NCI-H510A treated with DMSO at 0.1 percent for 48 hours (cell line): Measurements from ENCODE around the gene ARHGAP29.

Source experiments
- DNase-seq: peaks from one replicate; lab custom pipeline; 2025; lab: John Stamatoyannopoulos, UW

The ARHGAP29 gene, protein sequence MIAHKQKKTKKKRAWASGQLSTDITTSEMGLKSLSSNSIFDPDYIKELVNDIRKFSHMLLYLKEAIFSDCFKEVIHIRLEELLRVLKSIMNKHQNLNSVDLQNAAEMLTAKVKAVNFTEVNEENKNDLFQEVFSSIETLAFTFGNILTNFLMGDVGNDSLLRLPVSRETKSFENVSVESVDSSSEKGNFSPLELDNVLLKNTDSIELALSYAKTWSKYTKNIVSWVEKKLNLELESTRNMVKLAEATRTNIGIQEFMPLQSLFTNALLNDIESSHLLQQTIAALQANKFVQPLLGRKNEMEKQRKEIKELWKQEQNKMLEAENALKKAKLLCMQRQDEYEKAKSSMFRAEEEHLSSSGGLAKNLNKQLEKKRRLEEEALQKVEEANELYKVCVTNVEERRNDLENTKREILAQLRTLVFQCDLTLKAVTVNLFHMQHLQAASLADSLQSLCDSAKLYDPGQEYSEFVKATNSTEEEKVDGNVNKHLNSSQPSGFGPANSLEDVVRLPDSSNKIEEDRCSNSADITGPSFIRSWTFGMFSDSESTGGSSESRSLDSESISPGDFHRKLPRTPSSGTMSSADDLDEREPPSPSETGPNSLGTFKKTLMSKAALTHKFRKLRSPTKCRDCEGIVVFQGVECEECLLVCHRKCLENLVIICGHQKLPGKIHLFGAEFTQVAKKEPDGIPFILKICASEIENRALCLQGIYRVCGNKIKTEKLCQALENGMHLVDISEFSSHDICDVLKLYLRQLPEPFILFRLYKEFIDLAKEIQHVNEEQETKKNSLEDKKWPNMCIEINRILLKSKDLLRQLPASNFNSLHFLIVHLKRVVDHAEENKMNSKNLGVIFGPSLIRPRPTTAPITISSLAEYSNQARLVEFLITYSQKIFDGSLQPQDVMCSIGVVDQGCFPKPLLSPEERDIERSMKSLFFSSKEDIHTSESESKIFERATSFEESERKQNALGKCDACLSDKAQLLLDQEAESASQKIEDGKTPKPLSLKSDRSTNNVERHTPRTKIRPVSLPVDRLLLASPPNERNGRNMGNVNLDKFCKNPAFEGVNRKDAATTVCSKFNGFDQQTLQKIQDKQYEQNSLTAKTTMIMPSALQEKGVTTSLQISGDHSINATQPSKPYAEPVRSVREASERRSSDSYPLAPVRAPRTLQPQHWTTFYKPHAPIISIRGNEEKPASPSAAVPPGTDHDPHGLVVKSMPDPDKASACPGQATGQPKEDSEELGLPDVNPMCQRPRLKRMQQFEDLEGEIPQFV

GRCh38 chr1:94237291-94238226 lies at the start of gene ARHGAP29:
Gene ARHGAP29 (minus strand): TSS chr1:94237584. CDS start chr1:94231611, 5,973 bp downstream.
- DNase-seq = peak; percentile 92

GRCh38 chr1:94286864-94287437 lies 49.6 kb upstream of the ARHGAP29 start:
- DNase-seq = no peak

- DNase-seq = no peak
Measured at GRCh38 chr1:94285031-94285654, 47.8 kb upstream of the ARHGAP29 start.

DNA sequence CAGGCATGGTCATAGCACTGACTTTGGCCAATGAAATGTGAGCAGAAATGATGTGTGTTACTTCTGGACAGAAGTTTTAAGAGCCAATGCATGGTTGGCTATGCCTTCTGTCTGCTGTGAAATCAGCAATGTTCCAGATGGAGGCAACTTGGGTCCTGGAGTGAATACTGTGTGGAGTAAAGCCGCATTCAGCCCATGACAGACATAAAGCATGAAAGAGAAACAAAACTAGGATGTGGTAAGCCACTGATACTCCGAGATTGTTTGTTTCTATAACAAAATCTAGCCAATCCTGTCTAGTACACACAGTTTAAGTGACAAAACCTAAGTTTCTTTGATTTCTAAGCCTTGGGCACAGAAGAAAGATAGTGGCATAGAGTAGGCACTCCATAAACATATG lies 47.1 kb upstream of the ARHGAP29 start:
- DNase-seq = no peak

GRCh38 chr1:94283462-94283861 lies 46.1 kb upstream of the ARHGAP29 start:
- DNase-seq = no peak

DNA sequence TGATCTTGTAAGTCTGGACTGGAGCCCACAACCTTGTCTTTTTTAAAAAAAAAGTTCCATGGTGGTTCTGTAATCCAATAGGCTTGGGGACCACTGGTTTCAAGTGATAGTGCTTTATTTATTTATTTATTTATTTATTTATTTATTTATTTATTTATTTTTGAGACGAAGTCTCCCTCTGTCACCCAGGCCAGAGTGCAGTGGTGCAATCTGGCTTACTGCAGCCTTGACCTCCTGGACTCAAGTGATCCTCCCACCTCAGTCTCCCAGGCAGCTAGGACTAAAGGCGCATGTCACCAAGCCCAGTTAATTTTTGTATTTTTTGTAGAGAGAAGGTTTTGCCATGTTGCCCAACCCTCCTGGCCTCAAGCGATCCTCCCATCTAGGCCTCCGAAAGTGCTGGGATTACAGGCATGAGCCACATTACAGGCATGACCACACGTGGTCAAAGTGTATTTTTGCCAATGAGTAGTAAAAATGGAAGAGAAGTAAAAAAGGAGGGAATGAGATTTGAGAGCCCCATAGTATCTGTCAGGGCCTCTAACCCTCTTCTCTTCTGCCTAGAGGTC lies 44.8 kb upstream of the ARHGAP29 start:
- no peak for DNase-seq

DNA sequence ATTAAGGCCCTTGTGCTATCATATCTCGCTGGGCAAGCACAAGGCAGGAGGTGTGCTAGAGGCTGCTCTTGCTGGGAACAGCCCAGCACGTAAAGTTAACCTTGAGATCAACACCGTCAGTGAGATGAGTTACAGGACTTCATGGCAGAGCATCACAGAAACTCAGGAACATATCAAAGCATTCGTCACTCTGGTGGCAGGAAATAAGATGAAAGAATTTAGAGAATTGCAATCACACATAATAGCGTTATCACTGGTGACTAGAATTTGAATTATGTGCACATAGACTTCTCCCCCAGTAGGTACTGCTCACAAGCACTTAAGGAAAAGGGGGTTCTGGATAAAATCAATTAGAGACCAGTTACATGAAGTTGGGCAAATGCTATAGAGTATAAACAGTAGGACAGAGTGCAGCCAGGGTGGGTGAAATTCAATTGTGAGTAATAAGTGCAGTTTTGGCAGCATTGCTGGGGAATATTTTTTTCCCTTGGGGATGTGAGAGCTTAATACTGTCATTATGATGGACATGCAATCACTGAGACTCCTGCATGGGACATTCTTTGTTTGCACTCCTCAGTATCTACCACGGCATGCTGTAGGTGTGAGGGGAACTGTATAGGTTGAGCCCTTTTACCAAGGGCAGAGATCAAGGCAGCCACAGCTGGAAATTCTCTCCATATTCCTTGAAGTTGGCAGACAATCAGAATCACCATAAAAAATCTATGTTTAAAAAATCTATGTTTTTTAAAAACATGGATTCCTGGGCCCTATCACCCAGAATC lies 44.2 kb upstream of the ARHGAP29 start:
- DNase-seq = no peak

DNA sequence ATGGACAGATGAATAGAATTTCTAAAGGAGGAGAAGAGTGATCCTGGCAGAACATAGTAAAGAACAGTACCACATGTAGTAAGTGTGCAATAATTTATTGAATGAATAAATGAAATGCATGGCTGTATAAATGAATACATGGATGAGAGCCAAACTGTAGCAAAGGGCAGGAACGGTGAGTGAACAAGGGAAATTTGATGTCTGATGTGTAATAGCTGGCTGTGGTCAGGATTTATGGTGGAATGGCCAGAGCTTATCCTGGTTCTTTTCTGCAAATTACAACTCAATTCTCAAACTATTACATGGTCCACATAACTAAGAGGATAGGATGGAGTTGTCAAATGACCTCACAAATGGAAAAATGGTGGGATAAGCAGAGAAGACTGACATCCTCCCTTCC lies 43.2 kb upstream of the ARHGAP29 start:
- no peak for DNase-seq

DNA sequence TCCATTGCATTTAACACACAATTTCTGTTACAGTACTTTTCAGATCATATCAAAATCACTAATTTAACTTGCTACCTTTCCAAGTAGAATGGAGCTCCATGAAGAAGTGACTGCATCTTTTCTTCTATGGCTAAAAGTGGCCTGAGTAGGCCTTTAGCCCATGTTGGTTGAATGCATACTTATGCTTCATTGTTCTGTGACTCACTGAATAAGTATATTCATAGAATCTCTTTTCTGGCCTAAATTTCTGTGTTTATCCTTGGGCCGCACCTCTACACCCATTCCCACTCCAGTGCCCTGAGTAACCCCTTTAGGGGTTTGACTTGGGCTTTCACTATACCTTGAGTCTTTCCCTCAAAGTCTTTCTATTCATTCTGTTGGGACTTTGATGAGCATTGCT lies 42.1 kb upstream of the ARHGAP29 start:
- no peak for DNase-seq

GRCh38 chr1:94279038-94279437 lies 41.7 kb upstream of the ARHGAP29 start:
- DNase-seq = no peak

GRCh38 chr1:94276988-94277434 lies 39.6 kb upstream of the ARHGAP29 start:
- DNase-seq = no peak

DNA sequence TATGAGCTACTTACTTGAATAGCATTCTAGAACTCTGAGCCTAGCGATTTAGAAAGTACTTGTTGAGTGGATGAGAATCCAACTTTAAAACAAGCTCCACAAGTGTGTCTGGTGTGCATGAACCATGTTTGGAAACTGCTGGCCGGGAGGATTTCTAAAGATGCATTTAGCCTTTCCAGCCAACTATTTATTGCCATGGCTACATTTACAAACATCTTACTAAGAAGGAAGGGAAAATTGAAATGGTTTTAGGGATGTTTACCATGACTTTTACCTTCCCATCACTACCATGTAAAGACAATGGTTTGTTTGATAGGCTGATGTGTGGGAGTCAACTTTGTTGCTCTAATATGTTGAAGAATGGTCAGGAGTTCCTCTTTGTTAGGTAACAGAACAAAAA lies 37.7 kb upstream of the ARHGAP29 start:
- no peak for DNase-seq

GRCh38 chr1:94274561-94274960 lies 37.2 kb upstream of the ARHGAP29 start:
- DNase-seq = no peak

GRCh38 chr1:94273111-94273510 lies 35.7 kb upstream of the ARHGAP29 start:
- no peak for DNase-seq

GRCh38 chr1:94272388-94272787 lies 35.0 kb upstream of the ARHGAP29 start:
- no peak for DNase-seq

GRCh38 chr1:94271373-94271772 lies 34.0 kb upstream of the ARHGAP29 start:
- DNase-seq = no peak

- no peak for DNase-seq
Measured at GRCh38 chr1:94270801-94271203, 33.4 kb upstream of the ARHGAP29 start.

DNA sequence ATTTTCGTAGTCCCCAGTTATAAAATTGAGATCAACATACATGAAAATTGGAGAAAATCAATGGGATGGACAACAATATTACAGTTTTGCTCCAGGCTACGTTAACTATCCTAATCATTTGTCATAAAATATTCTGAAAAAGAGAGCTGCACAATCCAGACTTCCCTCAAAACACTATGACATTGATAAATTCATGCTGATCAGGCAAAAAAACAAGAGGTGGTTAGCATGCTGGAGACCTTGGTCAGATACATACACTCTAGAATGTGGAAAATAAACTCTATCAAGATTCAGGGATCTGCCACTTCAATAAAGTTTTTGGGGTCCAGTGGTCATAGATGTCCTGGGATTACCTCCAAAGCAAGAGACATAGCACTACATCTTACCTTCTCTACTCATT lies 32.5 kb upstream of the ARHGAP29 start:
- no peak for DNase-seq

DNA sequence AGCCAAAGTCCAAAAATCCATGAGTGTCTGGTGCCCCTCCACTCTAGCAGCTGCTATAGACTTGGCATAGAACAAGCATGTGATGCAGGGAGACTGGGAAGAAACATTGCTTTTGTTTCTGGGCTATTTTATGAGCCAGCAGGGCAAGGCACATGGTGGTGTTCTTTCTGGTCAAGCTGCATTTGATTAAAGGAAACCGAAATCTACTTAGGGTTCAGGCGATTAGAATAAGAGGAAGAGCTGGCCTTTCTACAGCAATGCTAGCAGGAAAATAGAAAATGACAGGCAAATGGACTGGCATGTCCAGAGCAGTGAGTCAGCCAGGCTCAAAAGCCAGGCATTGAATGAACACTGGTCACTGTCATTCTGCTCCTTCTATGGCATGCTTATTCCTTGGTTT lies 28.5 kb upstream of the ARHGAP29 start:
- DNase-seq = no peak
